Smooth muscle cell (in vitro differentiated cells): ENCODE results near the gene SND1. TPM values are rescaled to one million over a fixed set of nuclear protein-coding genes. Genes with fewer than 3 reads are reported as not detected.

Experiments used
- DNase-seq: peaks from one replicate; lab custom pipeline; 2025; ENCODE audit not compliant: unreplicated experiment; lab: John Stamatoyannopoulos, UW
- H2AFZ ChIP-seq: fragments of 200-600 bp; sonication (generic); 2 replicates; pipeline ENCODE4 v1.6.0; 2016; ENCODE audit warnings: antibody characterized with exemption, low read depth, mild to moderate bottlenecking
- H3F3A ChIP-seq: fragments of 200-600 bp; sonication (generic); 2 replicates; pipeline ENCODE4 v1.6.0; 2017; ENCODE audit warnings: antibody characterized with exemption, low read depth
- H3K27ac ChIP-seq: fragments of 200-600 bp; sonication (generic); 2 replicates; pipeline ENCODE4 v1.5.1; 2016; ENCODE audit warnings: low read depth, mild to moderate bottlenecking
- H3K27me3 ChIP-seq: fragments of 200-600 bp; sonication (generic); 2 replicates; pipeline ENCODE4 v1.6.1; 2016; ENCODE audit warnings: low read depth, mild to moderate bottlenecking
- H3K36me3 ChIP-seq: fragments of 200-600 bp; sonication (generic); 2 replicates; pipeline ENCODE4 v1.5.1; 2016; ENCODE audit warnings: low read depth
- H3K4me1 ChIP-seq: fragments of 200-600 bp; sonication (generic); 2 replicates; pipeline ENCODE4 v1.5.1; 2016; ENCODE audit warnings: low read depth
- H3K4me2 ChIP-seq: fragments of 200-600 bp; sonication (generic); 2 replicates; pipeline ENCODE4 v1.6.0; 2016; ENCODE audit warnings: mild to moderate bottlenecking
- H3K4me3 ChIP-seq: fragments of 200-600 bp; sonication (generic); 2 replicates; pipeline ENCODE4 v1.5.1; 2016; ENCODE audit warnings: mild to moderate bottlenecking
- H3K79me2 ChIP-seq: fragments of 200-600 bp; sonication (generic); 2 replicates; pipeline ENCODE4 v1.6.0; 2016; ENCODE audit warnings: low read depth, mild to moderate bottlenecking
- H3K9ac ChIP-seq: fragments of 200-600 bp; sonication (generic); 2 replicates; pipeline ENCODE4 v1.6.0; 2016; ENCODE audit warnings: low read depth
- H3K9me3 ChIP-seq: fragments of 200-600 bp; sonication (generic); replicated peaks from 2 replicates; pipeline ENCODE4 v1.5.1; 2016; ENCODE audit warnings: low read depth
- H4K20me1 ChIP-seq: fragments of 200-600 bp; sonication (generic); 2 replicates; pipeline ENCODE4 v1.6.0; 2016; ENCODE audit warnings: low read depth
- CTCF ChIP-seq: fragments of 200-600 bp; sonication (generic); IDR thresholded peaks from 2 replicates; pipeline ENCODE4 v1.5.1; 2017; ENCODE audit warnings: borderline replicate concordance, mild to moderate bottlenecking, antibody characterized with exemption; ENCODE audit not compliant: insufficient read depth, poor library complexity, severe bottlenecking
- WGBS: methylation state at CpG from one replicate; pipeline ENCODE4 v1.1.7; 2016; ENCODE audit warnings: low lambda C conversion rate; 5-methylcytosine and 5-hydroxymethylcytosine counted together
- polyA plus RNA-seq: library from polyadenylated mRNA; unstranded; fragments of >200 nt; fragmentation: Nextera tagmentation; extraction: Ambion mirVana; gene quantifications from 2 replicates; pipeline ENCODE4 v1.2.1, GENCODE V29; 2016
- total RNA-seq: library from RNA; depleted of rRNA; stranded (reverse); fragments of >200 nt; gene quantifications from 2 replicates; pipeline ENCODE4 v1.2.3, GENCODE V29; 2014

The SND1 gene
- total and polyA plus RNA-seq, 2 experiments from 2014 or later, result 129 to 136 TPM

- Histone ChIP-seq H3F3A (no peaks in the 10 kb centered on the region), H3K9ac (no peak overlapping the region), H3K79me2 (no peaks in the 10 kb centered on the region), H3K27ac (no peak overlapping the region), H3K9me3 (no peaks in the 10 kb centered on the region), H2AFZ (no peak overlapping the region), H3K36me3 (no peaks in the 10 kb centered on the region), H3K4me3 (no peak overlapping the region), H3K4me1 (no peaks in the 10 kb centered on the region), H3K4me2 (no peak overlapping the region), H3K27me3 (peaks cover 74% of the 10 kb centered on the region), H4K20me1 (no peaks in the 10 kb centered on the region)
- no peak for TF ChIP-seq CTCF
- DNase-seq, result no peak
- WGBS, result 86% methylated on average over 2 of the region's 2 CpGs
Measured at GRCh38 chr7:128131115-128131514, 479.1 kb downstream of the SND1 start.

- Histone ChIP-seq H3K9me3 (no peaks in the 10 kb centered on the region), H3K27me3 (peaks cover 74% of the 10 kb centered on the region), H3K79me2 (no peaks in the 10 kb centered on the region), H3K4me2 (no peak overlapping the region), H3K27ac (no peak overlapping the region), H3F3A (no peaks in the 10 kb centered on the region), H2AFZ (no peak overlapping the region), H3K9ac (no peak overlapping the region), H3K4me3 (no peak overlapping the region), H4K20me1 (no peaks in the 10 kb centered on the region), H3K4me1 (no peaks in the 10 kb centered on the region), H3K36me3 (no peaks in the 10 kb centered on the region)
- no peak for DNase-seq
- TF ChIP-seq CTCF, result no peak
- WGBS, result 88% methylated on average over 4 of the region's 4 CpGs
Measured at GRCh38 chr7:128131731-128132130, 479.7 kb downstream of the SND1 start.

- no peak for DNase-seq
- Histone ChIP-seq H3K9ac (no peak overlapping the region), H3K27me3 (peaks cover 76% of the 10 kb centered on the region), H2AFZ (no peak overlapping the region), H3K4me2 (no peak overlapping the region), H3K79me2 (no peaks in the 10 kb centered on the region), H4K20me1 (no peaks in the 10 kb centered on the region), H3F3A (no peaks in the 10 kb centered on the region), H3K4me1 (no peaks in the 10 kb centered on the region), H3K36me3 (no peaks in the 10 kb centered on the region), H3K9me3 (no peaks in the 10 kb centered on the region), H3K4me3 (no peak overlapping the region), H3K27ac (no peak overlapping the region)
- WGBS, result 84% methylated on average over 9 of the region's 9 CpGs
- TF ChIP-seq CTCF, result no peak
Measured at GRCh38 chr7:128132426-128133069, 480.6 kb downstream of the SND1 start.

GRCh38 chr7:128135159-128135514, 483.1 kb downstream of the SND1 start:
- no peaks in the 10 kb centered on the region for H4K20me1 ChIP-seq
- H3K4me3 ChIP-seq, result peak overlapping the region; percentile 65
- TF ChIP-seq CTCF, result no peak
- no peaks in the 10 kb centered on the region for H3F3A ChIP-seq
- H3K4me1 ChIP-seq, result no peaks in the 10 kb centered on the region
- no peak overlapping the region for H3K27ac ChIP-seq
- 20% methylated on average over 6 of the region's 6 CpGs for WGBS
- peak overlapping the region; percentile 95 for H3K4me2 ChIP-seq
- no peaks in the 10 kb centered on the region for H3K79me2 ChIP-seq
- DNase-seq, result no peak
- no peaks in the 10 kb centered on the region for H3K9me3 ChIP-seq
- no peaks in the 10 kb centered on the region for H3K36me3 ChIP-seq
- peaks cover 65% of the 10 kb centered on the region for H3K27me3 ChIP-seq
- H2AFZ ChIP-seq, result no peak overlapping the region
- no peak overlapping the region for H3K9ac ChIP-seq
